Germinal center (tissue), 1 donor: ENCODE results near the gene PTPRN.
A peak's percentile ranks its signal among the peaks of the same experiment; 100 is the strongest.
"Not testable (repeated sequence)": the region's sequence is repeated elsewhere in the genome, so short reads cannot be mapped to it uniquely, and the experiment has no call there.

Source experiments
- DNase-seq: peaks from one replicate; pipeline ENCODE4 v3.0.0; 2012; ENCODE audit warnings: mixed read lengths, low spot score

Gene PTPRN

GRCh38 chr2:219268294-219268693 lies 40.9 kb downstream of the PTPRN start:
- DNase-seq, result no peak

DNA sequence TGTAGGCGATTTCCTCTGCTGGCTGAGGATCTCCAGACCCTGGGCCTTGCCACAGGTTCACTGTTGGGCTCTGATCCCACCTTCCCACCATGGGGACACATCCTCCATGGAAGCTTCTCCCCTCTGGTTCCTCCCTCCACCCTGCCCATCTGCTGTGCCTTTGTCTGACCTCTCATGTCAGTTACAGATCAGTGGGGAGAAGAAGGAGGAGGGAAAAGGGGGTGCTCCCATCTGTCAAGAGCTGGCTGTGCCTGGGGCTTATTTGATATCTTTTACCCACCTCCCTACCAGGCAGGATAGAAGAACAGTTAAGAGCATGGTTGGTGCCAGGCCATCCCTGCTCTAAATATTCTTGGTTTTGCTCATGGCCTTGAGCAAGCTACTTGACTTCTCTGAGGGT lies 42.3 kb downstream of the PTPRN start:
- DNase-seq, result no peak

GRCh38 chr2:219266232-219266631 lies 43.0 kb downstream of the PTPRN start:
- DNase-seq, result no peak

DNA sequence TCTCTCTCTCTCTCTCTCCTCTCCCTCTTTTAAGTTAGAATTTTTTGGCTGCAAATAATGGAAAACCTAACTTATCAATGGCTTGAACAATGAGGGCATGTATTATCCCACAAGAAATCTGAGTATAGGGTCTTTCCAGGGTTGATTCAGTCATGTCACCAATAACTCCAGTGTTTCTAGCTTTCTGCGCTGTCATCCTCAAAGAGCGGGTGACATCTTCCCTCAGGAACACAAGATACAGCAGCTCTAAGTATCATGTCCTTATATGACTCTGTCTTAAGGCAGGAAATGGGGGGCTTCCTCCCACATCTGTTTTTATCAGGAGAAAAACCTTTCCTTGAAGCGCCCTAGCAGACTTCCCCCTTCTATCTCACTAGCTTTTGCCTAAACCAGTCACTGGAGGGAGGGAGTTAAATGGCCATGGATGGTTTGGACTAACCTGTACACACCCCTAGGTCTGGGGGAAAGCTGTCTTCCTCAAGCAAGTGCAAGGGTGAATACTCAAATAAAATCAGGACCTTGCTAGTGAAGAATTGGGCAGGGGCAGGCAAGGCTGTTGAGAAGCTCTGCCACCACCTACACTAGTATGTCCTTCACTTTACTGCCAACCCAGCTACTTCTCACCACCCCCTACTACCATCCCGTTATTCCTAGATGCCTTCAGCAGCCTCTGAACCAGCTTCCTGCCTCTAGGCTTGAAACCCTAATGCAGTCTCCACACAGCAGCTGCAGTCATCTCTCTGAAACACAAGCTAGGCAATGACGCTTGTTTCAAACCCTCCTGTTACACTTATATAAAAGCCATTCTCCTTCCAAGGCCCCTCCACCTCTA lies 48.0 kb downstream of the PTPRN start:
- DNase-seq, result no peak

- not testable (repeated sequence) for DNase-seq
These were observed 50.3 kb downstream of the PTPRN start for GRCh38 chr2:219258942-219259341.

DNA sequence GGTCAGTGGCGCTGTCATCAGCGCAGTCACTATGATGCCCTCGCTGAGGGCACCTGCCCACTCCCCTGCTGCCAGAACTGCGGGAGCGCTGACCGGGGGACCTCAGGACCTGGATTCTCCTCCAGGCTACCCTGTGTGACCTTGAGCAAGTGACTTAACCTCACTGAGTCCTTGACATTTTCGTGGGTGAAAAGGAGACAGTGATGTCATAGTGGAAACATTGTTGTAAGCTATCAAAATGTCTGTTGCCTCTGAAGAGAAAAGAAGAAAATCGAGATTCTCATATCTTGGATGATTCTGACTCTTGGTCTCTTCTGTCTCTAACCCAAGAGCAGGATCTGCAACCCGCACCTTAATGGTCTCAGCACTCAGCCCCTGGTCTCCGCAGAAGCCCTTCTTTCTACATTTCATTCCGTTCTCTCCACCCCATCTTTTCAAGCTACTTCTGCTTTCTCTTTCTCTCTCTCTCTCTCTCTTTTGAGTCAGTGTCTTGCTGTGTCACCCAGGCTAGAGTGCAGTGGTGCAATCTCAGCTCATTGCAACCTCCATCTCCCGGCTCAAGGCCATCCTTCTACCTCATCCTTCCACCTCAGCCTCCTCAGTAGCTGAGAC lies 54.5 kb downstream of the PTPRN start:
- DNase-seq, result peak; percentile 66

- peak; percentile 97 for DNase-seq
These were observed 55.2 kb downstream of the PTPRN start, which contains the start of gene TUBA4A for GRCh38 chr2:219253753-219254589. Gene TUBA4A, minus strand, starts transcription at chr2:219253918. Its CDS starts 60 bp downstream, at chr2:219253858.

- peak; percentile 50 for DNase-seq
These were observed 56.1 kb downstream of the PTPRN start, which contains the start of gene TUBA4B for GRCh38 chr2:219252900-219253752. Gene TUBA4B, plus strand, starts transcription at chr2:219253243. Its CDS starts 165 bp downstream, at chr2:219253408.

DNA sequence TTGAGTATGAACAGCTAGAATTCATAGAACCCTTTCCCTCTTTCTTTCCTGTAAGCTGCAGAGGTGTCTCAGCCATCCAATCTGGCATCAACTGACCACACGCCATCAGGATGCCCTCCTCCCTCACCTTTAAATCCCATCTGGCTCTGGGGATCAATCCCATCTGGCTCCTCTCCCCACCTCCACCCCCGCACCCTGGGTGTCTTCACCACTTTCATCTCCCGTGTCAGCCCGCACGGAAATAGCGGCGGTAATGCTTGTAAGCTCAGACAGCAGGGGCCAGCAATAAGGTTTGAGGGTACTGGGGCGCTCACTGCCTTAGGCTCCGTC lies 56.7 kb downstream of the PTPRN start:
- DNase-seq, result no peak

DNA sequence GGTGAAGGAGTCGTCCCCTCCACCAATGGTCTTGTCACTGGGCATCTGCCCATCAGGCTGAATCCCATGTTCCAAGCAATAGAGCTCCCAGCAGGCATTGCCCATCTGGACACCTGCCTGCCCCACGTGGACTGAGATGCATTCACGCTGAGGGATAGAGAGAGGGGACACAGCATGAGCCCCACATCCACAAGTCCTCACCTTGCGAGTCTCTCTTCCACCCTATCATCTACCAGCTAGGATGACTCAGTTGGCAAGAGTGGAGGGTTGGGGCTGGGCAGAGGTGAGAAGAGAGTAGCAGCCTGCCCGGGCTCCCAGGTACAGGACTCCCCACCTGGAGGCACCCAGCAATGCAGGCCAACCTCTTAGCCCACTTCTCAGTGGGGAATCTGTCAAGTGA lies 57.1 kb downstream of the PTPRN start:
- no peak for DNase-seq

DNA sequence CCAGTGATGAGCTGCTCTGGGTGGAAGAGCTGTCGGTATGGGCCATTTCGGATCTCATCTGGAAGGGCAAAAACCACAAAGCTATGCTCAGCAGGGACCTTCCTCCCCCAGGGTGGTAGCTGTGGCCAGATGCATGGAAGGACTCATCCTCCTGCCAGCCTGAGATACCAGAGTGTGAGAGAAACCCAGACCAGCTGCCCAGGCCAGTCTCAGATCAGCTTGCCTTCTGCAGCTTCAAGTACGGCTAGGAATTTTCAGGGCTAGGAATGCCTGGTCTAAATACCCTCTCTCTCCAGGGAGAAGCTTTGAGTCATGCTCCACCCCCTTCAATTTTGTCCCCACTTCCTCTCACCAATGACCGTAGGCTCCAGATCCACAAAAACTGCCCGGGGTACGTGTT lies 57.5 kb downstream of the PTPRN start:
- no peak for DNase-seq

DNA sequence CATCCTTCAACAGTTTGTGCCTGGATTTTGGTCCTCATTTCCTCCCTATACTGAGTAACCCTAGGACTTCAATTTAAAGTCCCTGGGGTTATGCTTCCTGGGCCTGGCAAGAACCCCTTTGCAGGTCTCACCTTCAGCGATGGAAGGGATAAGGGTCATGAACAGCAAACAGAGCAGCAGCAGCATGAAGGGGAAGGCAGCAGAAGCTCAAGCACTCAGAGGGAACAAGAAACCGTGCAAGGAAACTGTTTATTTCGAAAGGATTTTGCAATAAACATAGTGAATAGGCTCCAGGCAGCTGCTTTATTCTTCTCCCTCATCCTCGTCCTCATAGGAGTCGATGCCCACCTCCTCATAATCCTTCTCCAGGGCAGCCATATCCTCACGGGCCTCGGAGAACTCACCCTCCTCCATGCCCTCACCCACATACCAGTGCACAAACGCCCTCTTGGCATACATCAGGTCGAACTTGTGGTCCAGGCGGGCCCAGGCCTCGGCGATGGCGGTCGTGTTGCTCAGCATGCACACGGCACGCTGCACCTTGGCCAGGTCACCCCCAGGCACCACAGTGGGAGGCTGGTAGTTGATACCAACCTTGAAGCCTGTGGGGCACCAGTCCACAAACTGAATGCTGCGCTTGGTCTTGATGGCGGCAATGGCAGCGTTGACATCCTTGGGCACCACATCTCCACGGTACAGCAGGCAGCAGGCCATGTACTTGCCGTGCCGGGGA lies 59.0 kb downstream of the PTPRN start:
- no peak for DNase-seq

DNA sequence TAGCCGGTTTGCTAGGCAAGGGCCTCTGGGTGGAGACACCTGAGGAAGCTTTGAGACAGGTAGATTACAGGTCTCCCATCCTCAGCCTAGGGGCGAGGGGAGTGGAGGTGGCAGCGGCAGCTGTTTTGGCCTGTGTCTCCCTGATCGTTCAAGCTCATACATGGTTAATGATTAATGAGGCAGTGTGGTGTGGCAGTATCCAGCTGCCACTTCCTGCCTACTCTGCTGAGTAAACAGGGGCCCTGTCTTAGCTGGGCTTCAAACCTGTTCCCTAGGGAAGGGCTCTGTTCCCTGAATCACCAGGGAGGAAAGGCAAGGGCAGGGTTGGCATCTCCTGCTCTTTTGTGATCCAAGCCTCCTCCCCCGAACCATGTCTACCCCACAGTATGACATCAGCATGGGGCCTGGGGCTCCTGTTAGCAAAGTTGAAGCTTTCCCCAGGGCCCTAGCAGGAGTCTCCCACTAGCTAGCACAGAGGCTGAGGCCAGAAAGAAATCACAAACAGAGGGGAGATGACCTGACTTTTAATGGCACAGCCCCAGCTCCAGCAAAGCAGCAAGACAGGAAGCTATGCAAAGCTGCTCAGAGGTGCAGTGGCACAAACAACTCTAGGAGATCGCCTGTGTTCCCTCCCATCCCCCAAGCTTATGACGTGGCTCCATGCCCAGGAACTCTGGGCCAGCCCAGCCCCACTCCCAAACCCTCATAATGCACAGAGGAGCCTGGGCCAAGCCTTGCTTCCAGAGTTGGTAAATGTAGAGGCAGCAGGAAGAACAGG lies 59.8 kb downstream of the PTPRN start:
- peak; percentile 54 for DNase-seq

- DNase-seq, result no peak
These were observed 60.4 kb downstream of the PTPRN start for GRCh38 chr2:219248845-219249202.

GRCh38 chr2:219247678-219248642 lies 61.2 kb downstream of the PTPRN start:
- DNase-seq, result peak; percentile 43

DNA sequence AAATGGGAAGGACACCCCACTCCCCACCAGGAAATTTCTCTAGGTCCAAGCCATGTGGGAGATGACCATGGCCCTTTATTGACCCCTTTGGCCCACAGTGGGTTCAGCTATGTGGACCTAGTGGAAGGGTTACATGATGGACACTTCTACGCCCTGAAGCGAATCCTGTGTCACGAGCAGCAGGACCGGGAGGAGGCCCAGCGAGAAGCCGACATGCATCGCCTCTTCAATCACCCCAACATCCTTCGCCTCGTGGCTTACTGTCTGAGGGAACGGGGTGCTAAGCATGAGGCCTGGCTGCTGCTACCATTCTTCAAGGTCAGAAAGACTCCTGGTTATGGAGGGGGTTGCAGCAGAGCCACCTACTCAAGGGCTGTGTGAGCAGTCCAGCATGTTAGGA lies 62.6 kb downstream of the PTPRN start:
- DNase-seq, result no peak

DNA sequence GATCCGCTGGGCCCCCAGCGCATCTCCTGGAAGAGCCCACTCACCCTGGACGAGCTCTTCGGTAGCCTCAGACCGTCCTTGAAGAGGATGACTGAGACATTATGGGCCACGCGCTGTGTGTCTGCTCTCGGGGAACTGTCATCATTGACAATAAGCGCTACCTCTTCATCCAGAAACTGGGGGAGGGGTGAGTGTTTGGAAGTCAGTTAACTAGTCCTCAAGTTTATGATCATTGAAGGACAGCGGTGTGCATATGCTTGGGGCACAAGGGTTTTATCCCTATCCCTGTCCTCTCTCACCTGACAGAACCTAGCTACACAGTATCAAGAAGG lies 63.3 kb downstream of the PTPRN start:
- no peak for DNase-seq

DNA sequence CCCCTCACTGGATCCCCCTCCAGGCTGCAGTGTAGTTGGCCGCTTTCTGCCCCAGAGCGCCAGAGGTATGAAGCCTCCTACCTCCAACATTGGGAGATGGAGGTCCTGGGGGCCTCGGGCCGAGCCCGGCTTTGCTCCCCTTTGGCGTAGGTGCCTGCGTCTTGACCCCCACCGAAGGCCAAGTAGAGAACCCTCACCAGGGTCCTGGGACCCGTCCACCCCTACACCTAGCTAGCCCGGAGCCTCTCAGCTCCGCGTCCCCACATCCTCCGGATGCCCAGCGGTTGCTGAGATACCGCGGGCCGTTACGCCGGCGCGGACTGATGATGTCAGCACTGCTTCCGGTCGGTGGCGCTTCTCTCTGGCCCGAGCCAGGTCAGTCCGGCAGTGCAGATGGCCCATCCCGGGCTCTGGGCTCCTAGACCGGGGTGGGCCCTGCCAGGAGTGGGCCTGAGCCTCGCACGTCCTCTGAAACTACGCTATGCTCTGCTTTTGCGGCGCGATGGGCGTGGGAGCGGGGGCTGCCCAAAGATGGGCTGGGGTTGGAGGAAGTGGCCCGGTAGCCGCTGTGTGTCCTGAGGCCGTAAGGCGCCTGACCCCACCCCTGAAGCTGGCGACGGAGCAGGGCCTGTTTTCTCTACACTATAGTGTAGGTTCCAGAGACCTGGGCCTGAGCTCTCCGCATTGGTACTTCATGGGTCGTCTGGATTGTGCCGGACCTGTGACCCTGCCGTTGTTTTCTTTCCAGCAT lies 63.9 kb downstream of the PTPRN start, which contains the start of the genes GLB1L and STK16:
Gene GLB1L (minus strand): TSS at position 297 of the 751 bp plus-strand sequence. CDS start 1,871 bp downstream, outside the sequence.
Gene STK16 (plus strand): TSS at position 332 of the 751 bp plus-strand sequence. CDS start 521 bp downstream, outside the sequence.
- DNase-seq, result peak; percentile 88
